ENCODE measurements around the gene DLGAP4. TPM values are rescaled to one million over a fixed set of nuclear protein-coding genes. Genes with fewer than 3 reads are reported as not detected.

DLGAP4 gene
- total and polyA plus RNA-seq, 2 of the 13 experiments (the other 11 are each of a cell fraction or from before 2014, with no cell fraction given), result 15.2 to 26.7 TPM

- Histone ChIP-seq H3K36me3 (replicated peaks in 1 of 2; ENCODE audit: control insufficient read depth in 1 of 2, insufficient read depth in 2 of 2, low read length in 2 of 2) (no peaks in the 10 kb centered on the region), H3K4me3 (replicated peaks in 1 of 3; ENCODE audit: insufficient read depth in 1 of 3, low read depth in 2 of 3, low read length in 3 of 3) (no peak overlapping the region), H2AFZ (ENCODE audit: low read length) (no peak overlapping the region), H3K4me1 (ENCODE audit: insufficient read depth, low read length) (no peaks in the 10 kb centered on the region), H3K9ac (ENCODE audit: insufficient read depth, low read depth, low read length) (no peak overlapping the region), H3K27me3 (ENCODE audit: control insufficient read depth in 1 of 2, insufficient read depth in 2 of 2, low read length in 2 of 2) (peaks cover 4 to 18% of the 10 kb centered on the region in 2 experiments; a peak in 3 of 5 replicates), H3K4me2 (ENCODE audit: low read depth, low read length) (no peak overlapping the region), H3K79me2 (ENCODE audit: insufficient read depth, low read length) (no peaks in the 10 kb centered on the region), H3K9me3 (ENCODE audit: low read length) (no peaks in the 10 kb centered on the region), H4K20me1 (ENCODE audit: insufficient read depth, low read length) (no peaks in the 10 kb centered on the region; the same call in 1 of the 2 replicates), H3K27ac (ENCODE audit: extremely low read length, insufficient read depth, low read length) (no peak overlapping the region)
- ATAC-seq, result no peak
- ChIA-PET CTCF (ENCODE audit: low intra/inter-chr PET ratio, low total read pairs) (no interaction called here), POLR2A (no interaction called here)
- intact Hi-C loops (cut with micrococcal nuclease; ENCODE audit: unreplicated experiment) (no loop called here), in situ Hi-C loops (cut with HindIII; ENCODE audit: extremely low pct_ligation_motif_present, low pct_unique_long_range_greater_than_20kb) (no loop called here)
- no peak for FAIRE-seq
- no TSS peak for BruUV-seq (replicated peaks)
- no peak for DNase-seq (ENCODE audit: low spot score)
- 36% methylated on average over 15 of the region's 15 CpGs for WGBS (ENCODE audit: low lambda C conversion rate)
- TF ChIP-seq NFYC (CRISPR knock-in tag; IDR thresholded peaks at IDR 0.05) (no peak), PAF1 (CRISPR knock-in tag; IDR thresholded peaks at IDR 0.05) (no peak), ZFP82 (CRISPR knock-in tag; IDR thresholded peaks at IDR 0.05; ENCODE audit: borderline replicate concordance) (no peak), CREB1 (IDR thresholded peaks at IDR 0.05) (peak; percentile 77), CREB1 (CRISPR knock-in tag; IDR thresholded peaks at IDR 0.05) (no peak), ZNF580 (CRISPR knock-in tag; IDR thresholded peaks at IDR 0.05; ENCODE audit: borderline replicate concordance, low read depth) (no peak), ZNF629 (CRISPR knock-in tag; conservative IDR thresholded peaks at IDR 0.05) (peak; percentile 19; the same call in 1 of the 2 replicates), ATF7 (IDR thresholded peaks at IDR 0.05) (peak; percentile 43; the same call in 1 of the 2 replicates), ATF7 (CRISPR knock-in tag; IDR thresholded peaks at IDR 0.05) (no peak), GFI1 (CRISPR knock-in tag; IDR thresholded peaks at IDR 0.05; ENCODE audit: borderline replicate concordance) (no peak), ATF6 (CRISPR knock-in tag; conservative IDR thresholded peaks at IDR 0.05) (no peak), HHEX (CRISPR knock-in tag; IDR thresholded peaks at IDR 0.05) (no peak), ZNF619 (CRISPR knock-in tag; IDR thresholded peaks at IDR 0.05) (no peak), THAP8 (CRISPR knock-in tag; IDR thresholded peaks at IDR 0.05; ENCODE audit: borderline replicate concordance) (no peak), ZNF639 (CRISPR knock-in tag; conservative IDR thresholded peaks at IDR 0.05) (no peak), MED13 (CRISPR knock-in tag; IDR thresholded peaks at IDR 0.05) (no peak), ZNF33B (CRISPR knock-in tag; IDR thresholded peaks at IDR 0.05) (no peak)
These were observed 65.1 kb downstream of the DLGAP4 start for GRCh38 chr20:36370991-36371790.

Measured in HepG2 (cell line).